ENCODE measurements around the gene DIPK1A. TPM values are rescaled to one million over a fixed set of nuclear protein-coding genes. Genes with fewer than 3 reads are reported as not detected.

DIPK1A gene
- polyA plus RNA-seq, 1 experiment: 12.3 TPM

- POLR2A ChIA-PET: no interaction called here
- no peaks in the 10 kb centered on the region for H3K36me3 ChIP-seq (ENCODE audit: control insufficient read depth, insufficient read depth, low read length)
- no peak for DNase-seq (ENCODE audit: low read depth)
- no peak overlapping the region for H3K4me3 ChIP-seq (ENCODE audit: low read depth, low read length)
- CTCF ChIA-PET: interaction anchor here (0.6 to 3.0 kb wide), 4 partner anchors 11 to 122 kb away, joined by 3 to 18 read pairs (median 4); no protein-coding TSS in a partner anchor
- TF ChIP-seq, protein P1, sequence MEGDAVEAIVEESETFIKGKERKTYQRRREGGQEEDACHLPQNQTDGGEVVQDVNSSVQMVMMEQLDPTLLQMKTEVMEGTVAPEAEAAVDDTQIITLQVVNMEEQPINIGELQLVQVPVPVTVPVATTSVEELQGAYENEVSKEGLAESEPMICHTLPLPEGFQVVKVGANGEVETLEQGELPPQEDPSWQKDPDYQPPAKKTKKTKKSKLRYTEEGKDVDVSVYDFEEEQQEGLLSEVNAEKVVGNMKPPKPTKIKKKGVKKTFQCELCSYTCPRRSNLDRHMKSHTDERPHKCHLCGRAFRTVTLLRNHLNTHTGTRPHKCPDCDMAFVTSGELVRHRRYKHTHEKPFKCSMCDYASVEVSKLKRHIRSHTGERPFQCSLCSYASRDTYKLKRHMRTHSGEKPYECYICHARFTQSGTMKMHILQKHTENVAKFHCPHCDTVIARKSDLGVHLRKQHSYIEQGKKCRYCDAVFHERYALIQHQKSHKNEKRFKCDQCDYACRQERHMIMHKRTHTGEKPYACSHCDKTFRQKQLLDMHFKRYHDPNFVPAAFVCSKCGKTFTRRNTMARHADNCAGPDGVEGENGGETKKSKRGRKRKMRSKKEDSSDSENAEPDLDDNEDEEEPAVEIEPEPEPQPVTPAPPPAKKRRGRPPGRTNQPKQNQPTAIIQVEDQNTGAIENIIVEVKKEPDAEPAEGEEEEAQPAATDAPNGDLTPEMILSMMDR (IDR thresholded peaks at IDR 0.05; ENCODE audit: insufficient read depth, low read depth, low read length): no peak
- no peaks in the 10 kb centered on the region for H3K27me3 ChIP-seq (ENCODE audit: control insufficient read depth, insufficient read depth, low read length)
These were observed 90.7 kb downstream of the DIPK1A start for GRCh38 chr1:92870591-92870990.

DNA sequence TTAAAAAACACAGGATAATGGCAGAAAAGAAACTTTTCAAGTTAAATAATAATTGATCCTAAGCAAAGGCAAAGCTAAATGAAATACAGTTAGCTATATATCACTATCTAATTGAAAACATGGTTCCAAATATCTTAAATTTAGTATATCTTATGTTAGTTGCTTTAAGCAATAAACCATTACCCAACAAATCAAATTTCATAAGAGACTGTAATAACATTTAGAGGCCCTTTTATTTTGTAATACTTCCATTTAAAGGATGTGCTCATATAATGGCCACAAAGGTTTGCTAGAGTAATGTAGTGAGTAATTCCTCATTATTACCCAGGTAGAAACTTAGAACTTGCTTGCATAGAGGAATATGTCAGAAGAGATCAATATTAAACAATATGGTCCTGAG, 97.1 kb downstream of the DIPK1A start:
- POLR2A ChIA-PET: interaction anchor here (0.6 kb wide), 1 partner anchor 152 kb away, joined by 7 read pairs; no protein-coding TSS in a partner anchor
- no peaks in the 10 kb centered on the region for H3K27me3 ChIP-seq (ENCODE audit: control insufficient read depth, insufficient read depth, low read length)
- no peak overlapping the region for H3K4me3 ChIP-seq (ENCODE audit: low read depth, low read length)
- no peaks in the 10 kb centered on the region for H3K36me3 ChIP-seq (ENCODE audit: control insufficient read depth, insufficient read depth, low read length)
- CTCF ChIA-PET: interaction anchor here (1.0 to 6.5 kb wide), 4 partner anchors 15 to 137 kb away, joined by 3 to 134 read pairs (median 19); partner anchors contain the start of gene DIPK1A
- TF ChIP-seq, protein P1 (IDR thresholded peaks at IDR 0.05; ENCODE audit: insufficient read depth, low read depth, low read length): no peak
- no peak for DNase-seq (ENCODE audit: low read depth)

- Histone ChIP-seq H3K27me3 (ENCODE audit: control insufficient read depth, insufficient read depth, low read length) (no peaks in the 10 kb centered on the region), H3K36me3 (ENCODE audit: control insufficient read depth, insufficient read depth, low read length) (no peaks in the 10 kb centered on the region), H3K4me3 (ENCODE audit: low read depth, low read length) (no peak overlapping the region)
- ChIA-PET CTCF (interaction anchor here (0.8 to 6.5 kb wide), 5 partner anchors 44 to 139 kb away, joined by 3 to 134 read pairs (median 3); partner anchors contain the start of gene DIPK1A), POLR2A (no interaction called here)
- DNase-seq (ENCODE audit: low read depth): no peak
- TF ChIP-seq, protein P1 (IDR thresholded peaks at IDR 0.05; ENCODE audit: insufficient read depth, low read depth, low read length): no peak
These were observed 98.7 kb downstream of the DIPK1A start for GRCh38 chr1:92862605-92863004.

DNA sequence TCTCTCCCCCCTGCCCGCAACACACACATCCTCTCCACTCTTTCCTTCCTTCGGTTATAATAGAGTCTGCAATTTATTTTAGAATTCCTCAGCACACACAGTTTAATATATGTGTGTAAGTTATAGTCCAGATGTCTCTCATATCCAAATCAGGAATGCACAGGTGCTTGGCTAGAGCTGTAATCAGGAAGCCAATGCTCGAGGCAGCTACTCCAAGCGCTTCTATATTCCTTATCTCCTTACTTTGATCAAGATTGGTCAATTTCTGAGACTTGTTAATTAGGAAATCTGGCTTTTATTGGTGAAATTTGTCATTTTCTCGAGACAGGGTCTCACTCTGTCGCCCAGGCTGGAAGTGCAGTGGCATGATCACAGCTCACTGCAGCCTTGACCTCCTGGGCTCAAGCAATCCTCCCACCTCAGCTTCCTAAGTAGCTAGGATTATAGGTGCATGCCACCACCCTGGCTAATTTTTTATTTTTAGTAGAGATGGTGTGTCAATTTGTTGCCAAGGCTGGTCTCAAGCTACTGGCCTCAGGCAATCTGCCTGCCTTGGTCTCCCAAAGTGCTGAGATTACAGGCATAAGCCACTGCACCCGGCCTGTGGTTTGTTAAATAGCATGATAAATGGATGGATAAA, 101.7 kb downstream of the DIPK1A start:
- no peak overlapping the region for H3K4me3 ChIP-seq (ENCODE audit: low read depth, low read length)
- no peaks in the 10 kb centered on the region for H3K27me3 ChIP-seq (ENCODE audit: control insufficient read depth, insufficient read depth, low read length)
- TF ChIP-seq, protein P1 (IDR thresholded peaks at IDR 0.05; ENCODE audit: insufficient read depth, low read depth, low read length): no peak
- CTCF ChIA-PET: interaction anchor here (0.7 to 6.5 kb wide), 30 partner anchors 8 to 232 kb away, joined by 3 to 134 read pairs (median 4); partner anchors contain the start of gene DIPK1A
- POLR2A ChIA-PET: no interaction called here
- H3K36me3 ChIP-seq (ENCODE audit: control insufficient read depth, insufficient read depth, low read length): no peaks in the 10 kb centered on the region
- no peak for DNase-seq (ENCODE audit: low read depth)

GRCh38 chr1:92858564-92859399, 102.5 kb downstream of the DIPK1A start:
- H3K36me3 ChIP-seq (ENCODE audit: control insufficient read depth, insufficient read depth, low read length): no peaks in the 10 kb centered on the region
- peak; percentile 36 for DNase-seq (ENCODE audit: low read depth)
- TF ChIP-seq, protein P1 (IDR thresholded peaks at IDR 0.05; ENCODE audit: insufficient read depth, low read depth, low read length): peak; percentile 82
- ChIA-PET CTCF (interaction anchor here (0.6 to 6.5 kb wide), 35 partner anchors 8 to 233 kb away, joined by 3 to 134 read pairs (median 4); partner anchors contain the start of gene DIPK1A), POLR2A (no interaction called here)
- no peaks in the 10 kb centered on the region for H3K27me3 ChIP-seq (ENCODE audit: control insufficient read depth, insufficient read depth, low read length)
- no peak overlapping the region for H3K4me3 ChIP-seq (ENCODE audit: low read depth, low read length)

Data from BJ (cell line).